GM23338 (cell line): Measurements from ENCODE around the gene NPC1.

Experiments used
- CREB1 ChIP-seq: fragments of 250-450 bp; sonication (Bioruptor Pico); IDR thresholded peaks from 2 replicates; pipeline ENCODE4 v1.5.0; 2020; ENCODE audit warnings: low read depth, mild to moderate bottlenecking, moderate library complexity
- EZH2 ChIP-seq: fragments of 200-600 bp; sonication (generic); IDR thresholded peaks from one replicate; pipeline ENCODE4 v1.8.0; 2017; ENCODE audit warnings: antibody characterized with exemption, mild to moderate bottlenecking, low read depth; ENCODE audit not compliant: unreplicated experiment
- EZH2phosphoT487 ChIP-seq: fragments of 200-600 bp; sonication (generic); IDR thresholded peaks from one replicate; pipeline ENCODE4 v1.8.1; 2018; ENCODE audit warnings: antibody characterized with exemption; ENCODE audit not compliant: unreplicated experiment
- POLR2AphosphoS5 ChIP-seq: IDR thresholded peaks from 2 replicates; pipeline ENCODE4 v1.6.1; 2016; ENCODE audit warnings: antibody characterized with exemption, low read depth
- STAT1 ChIP-seq: IDR thresholded peaks from one replicate; pipeline ENCODE4 v1.6.1; 2016; ENCODE audit warnings: antibody characterized with exemption; ENCODE audit not compliant: unreplicated experiment
- ZNF331 ChIP-seq: fragments of 250-450 bp; sonication (Bioruptor Pico); IDR thresholded peaks from 2 replicates; pipeline ENCODE4 v1.5.0; 2020; ENCODE audit warnings: low read depth, mild to moderate bottlenecking, moderate library complexity
- TF ChIP-seq, protein P1 (sequence below), 2 experiments: fragments of 200-600 bp in 1 of 2; sonication (generic) in 1 of 2; conservative IDR thresholded peaks; 2 replicates each; pipeline versions ENCODE4 v1.5.1 to v1.6.1; 2016 to 2017; ENCODE audit warnings: antibody characterized with exemption in 2 of 2, low read depth in 2 of 2, mild to moderate bottlenecking in 2 of 2, moderate library complexity in 1 of 2
- TF ChIP-seq, protein P2 (sequence below): IDR thresholded peaks from one replicate; pipeline ENCODE4 v1.6.1; 2018; ENCODE audit warnings: antibody characterized with exemption; ENCODE audit not compliant: unreplicated experiment
- TF ChIP-seq, protein P3 (sequence below): IDR thresholded peaks from 2 replicates; pipeline ENCODE4 v1.6.1; 2016; ENCODE audit warnings: antibody characterized with exemption

DNA sequence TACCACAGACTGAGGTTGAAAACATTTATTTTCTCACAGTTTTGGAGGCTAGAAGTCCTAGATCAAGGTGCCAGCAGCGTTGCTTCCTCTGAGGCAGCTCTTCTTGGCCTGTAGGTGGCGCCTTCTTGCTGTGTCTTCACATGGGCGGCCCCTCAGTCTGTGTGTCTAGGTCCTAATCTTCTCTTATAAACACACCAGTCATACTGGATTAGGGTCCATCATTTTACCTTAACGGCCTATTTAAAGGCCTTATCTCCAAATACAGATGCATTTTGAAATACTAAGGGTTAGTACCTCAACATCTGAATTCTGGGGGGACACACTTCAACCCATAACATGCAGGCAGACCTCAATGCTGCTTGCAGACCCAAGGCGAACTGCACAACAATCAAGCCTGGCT, 87.4 kb downstream of the NPC1 start:
- TF ChIP-seq EZH2 (no peak), POLR2AphosphoS5 (no peak), ZNF331 (CRISPR knock-in tag) (no peak), EZH2phosphoT487 (no peak), CREB1 (CRISPR knock-in tag) (no peak), STAT1 (no peak)
- TF ChIP-seq, protein P1, sequence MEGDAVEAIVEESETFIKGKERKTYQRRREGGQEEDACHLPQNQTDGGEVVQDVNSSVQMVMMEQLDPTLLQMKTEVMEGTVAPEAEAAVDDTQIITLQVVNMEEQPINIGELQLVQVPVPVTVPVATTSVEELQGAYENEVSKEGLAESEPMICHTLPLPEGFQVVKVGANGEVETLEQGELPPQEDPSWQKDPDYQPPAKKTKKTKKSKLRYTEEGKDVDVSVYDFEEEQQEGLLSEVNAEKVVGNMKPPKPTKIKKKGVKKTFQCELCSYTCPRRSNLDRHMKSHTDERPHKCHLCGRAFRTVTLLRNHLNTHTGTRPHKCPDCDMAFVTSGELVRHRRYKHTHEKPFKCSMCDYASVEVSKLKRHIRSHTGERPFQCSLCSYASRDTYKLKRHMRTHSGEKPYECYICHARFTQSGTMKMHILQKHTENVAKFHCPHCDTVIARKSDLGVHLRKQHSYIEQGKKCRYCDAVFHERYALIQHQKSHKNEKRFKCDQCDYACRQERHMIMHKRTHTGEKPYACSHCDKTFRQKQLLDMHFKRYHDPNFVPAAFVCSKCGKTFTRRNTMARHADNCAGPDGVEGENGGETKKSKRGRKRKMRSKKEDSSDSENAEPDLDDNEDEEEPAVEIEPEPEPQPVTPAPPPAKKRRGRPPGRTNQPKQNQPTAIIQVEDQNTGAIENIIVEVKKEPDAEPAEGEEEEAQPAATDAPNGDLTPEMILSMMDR (conservative IDR thresholded peaks at IDR 0.05; ENCODE audit: low read depth in 2 of 2), result peak; percentile 90 to 95
- TF ChIP-seq, protein P2, sequence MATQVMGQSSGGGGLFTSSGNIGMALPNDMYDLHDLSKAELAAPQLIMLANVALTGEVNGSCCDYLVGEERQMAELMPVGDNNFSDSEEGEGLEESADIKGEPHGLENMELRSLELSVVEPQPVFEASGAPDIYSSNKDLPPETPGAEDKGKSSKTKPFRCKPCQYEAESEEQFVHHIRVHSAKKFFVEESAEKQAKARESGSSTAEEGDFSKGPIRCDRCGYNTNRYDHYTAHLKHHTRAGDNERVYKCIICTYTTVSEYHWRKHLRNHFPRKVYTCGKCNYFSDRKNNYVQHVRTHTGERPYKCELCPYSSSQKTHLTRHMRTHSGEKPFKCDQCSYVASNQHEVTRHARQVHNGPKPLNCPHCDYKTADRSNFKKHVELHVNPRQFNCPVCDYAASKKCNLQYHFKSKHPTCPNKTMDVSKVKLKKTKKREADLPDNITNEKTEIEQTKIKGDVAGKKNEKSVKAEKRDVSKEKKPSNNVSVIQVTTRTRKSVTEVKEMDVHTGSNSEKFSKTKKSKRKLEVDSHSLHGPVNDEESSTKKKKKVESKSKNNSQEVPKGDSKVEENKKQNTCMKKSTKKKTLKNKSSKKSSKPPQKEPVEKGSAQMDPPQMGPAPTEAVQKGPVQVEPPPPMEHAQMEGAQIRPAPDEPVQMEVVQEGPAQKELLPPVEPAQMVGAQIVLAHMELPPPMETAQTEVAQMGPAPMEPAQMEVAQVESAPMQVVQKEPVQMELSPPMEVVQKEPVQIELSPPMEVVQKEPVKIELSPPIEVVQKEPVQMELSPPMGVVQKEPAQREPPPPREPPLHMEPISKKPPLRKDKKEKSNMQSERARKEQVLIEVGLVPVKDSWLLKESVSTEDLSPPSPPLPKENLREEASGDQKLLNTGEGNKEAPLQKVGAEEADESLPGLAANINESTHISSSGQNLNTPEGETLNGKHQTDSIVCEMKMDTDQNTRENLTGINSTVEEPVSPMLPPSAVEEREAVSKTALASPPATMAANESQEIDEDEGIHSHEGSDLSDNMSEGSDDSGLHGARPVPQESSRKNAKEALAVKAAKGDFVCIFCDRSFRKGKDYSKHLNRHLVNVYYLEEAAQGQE, result no peak
- TF ChIP-seq, protein P3, sequence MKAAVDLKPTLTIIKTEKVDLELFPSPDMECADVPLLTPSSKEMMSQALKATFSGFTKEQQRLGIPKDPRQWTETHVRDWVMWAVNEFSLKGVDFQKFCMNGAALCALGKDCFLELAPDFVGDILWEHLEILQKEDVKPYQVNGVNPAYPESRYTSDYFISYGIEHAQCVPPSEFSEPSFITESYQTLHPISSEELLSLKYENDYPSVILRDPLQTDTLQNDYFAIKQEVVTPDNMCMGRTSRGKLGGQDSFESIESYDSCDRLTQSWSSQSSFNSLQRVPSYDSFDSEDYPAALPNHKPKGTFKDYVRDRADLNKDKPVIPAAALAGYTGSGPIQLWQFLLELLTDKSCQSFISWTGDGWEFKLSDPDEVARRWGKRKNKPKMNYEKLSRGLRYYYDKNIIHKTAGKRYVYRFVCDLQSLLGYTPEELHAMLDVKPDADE, result no peak
